Measurements from ENCODE around the gene HES7. TPM values are rescaled to one million over a fixed set of nuclear protein-coding genes. Genes with fewer than 3 reads are reported as not detected.

Gene HES7
- total RNA-seq, 2 experiments from 2014 or later: 0.52 to 0.53 TPM

GRCh38 chr17:8167526-8167925, 43.6 kb upstream of the HES7 start:
- Histone ChIP-seq H3K9me3 (ENCODE audit: control insufficient read depth in 1 of 2, insufficient read depth in 1 of 2, low read length in 2 of 2) (no peaks in the 10 kb centered on the region), H3K4me1 (ENCODE audit: insufficient read depth, low read length) (peaks cover 37% of the 10 kb centered on the region), H3K27me3 (ENCODE audit: control insufficient read depth in 1 of 2, insufficient read depth in 2 of 2, low read length in 2 of 2) (no peaks in the 10 kb centered on the region), H3K27ac (ENCODE audit: low read depth in 1 of 2, low read length in 2 of 2) (no peak overlapping the region), H3K4me3 (ENCODE audit: low read length) (no peak overlapping the region), H3K36me3 (ENCODE audit: insufficient read depth, low read length) (no peaks in the 10 kb centered on the region)
- CTCF ChIA-PET: interaction anchor here (0.8 to 1.7 kb wide), 2 partner anchors 9 to 11 kb away, joined by 3 to 5 read pairs; no protein-coding TSS in a partner anchor
- H3K9me3 Mint-ChIP-seq: no peaks in the 10 kb centered on the region
- peaks cover 9% of the 10 kb centered on the region for H3K36me3 Mint-ChIP-seq (ENCODE audit: low read depth)
- peaks cover 33% of the 10 kb centered on the region for H3K4me1 Mint-ChIP-seq (ENCODE audit: low read depth)
- TF ChIP-seq CTCF (IDR thresholded peaks at IDR 0.05): no peak
- POLR2A ChIA-PET: interaction anchor here (0.8 to 1.8 kb wide), 4 partner anchors 11 to 54 kb away, joined by 3 to 8 read pairs (median 4); no protein-coding TSS in a partner anchor
- intact Hi-C loops (cut with DNase I, micrococcal nuclease): no loop called here
- H3K27me3 Mint-ChIP-seq: no peaks in the 10 kb centered on the region
- no peak for DNase-seq
- peak overlapping the region; percentile 39 for H3K27ac Mint-ChIP-seq
- ATAC-seq (ENCODE audit: poor library complexity): no peak
- H3K4me3 Mint-ChIP-seq: no peak overlapping the region

GRCh38 chr17:8166731-8167130, 42.8 kb upstream of the HES7 start:
- CTCF ChIA-PET: interaction anchor here (1.7 kb wide), 1 partner anchor 8 kb away, joined by 5 read pairs; no protein-coding TSS in a partner anchor
- H3K36me3 ChIP-seq (ENCODE audit: insufficient read depth, low read length): peaks cover under 1% of the 10 kb centered on the region
- H3K4me1 Mint-ChIP-seq (ENCODE audit: low read depth): peaks cover 33% of the 10 kb centered on the region
- peaks cover 13% of the 10 kb centered on the region for H3K36me3 Mint-ChIP-seq (ENCODE audit: low read depth)
- no peak for ATAC-seq (ENCODE audit: poor library complexity)
- POLR2A ChIA-PET: interaction anchor here (1.5 to 1.8 kb wide), 2 partner anchors 10 to 20 kb away, joined by 5 to 8 read pairs; no protein-coding TSS in a partner anchor
- no peaks in the 10 kb centered on the region for H3K9me3 Mint-ChIP-seq
- peaks cover 39% of the 10 kb centered on the region for H3K4me1 ChIP-seq (ENCODE audit: insufficient read depth, low read length)
- no peak overlapping the region for H3K4me3 Mint-ChIP-seq
- no peak overlapping the region for H3K27ac ChIP-seq (ENCODE audit: low read depth in 1 of 2, low read length in 2 of 2)
- DNase-seq: no peak
- H3K27me3 ChIP-seq (ENCODE audit: control insufficient read depth in 1 of 2, insufficient read depth in 2 of 2, low read length in 2 of 2): no peaks in the 10 kb centered on the region
- intact Hi-C loops (cut with DNase I, micrococcal nuclease): no loop called here
- no peaks in the 10 kb centered on the region for H3K27me3 Mint-ChIP-seq
- no peak for TF ChIP-seq CTCF (IDR thresholded peaks at IDR 0.05)
- no peaks in the 10 kb centered on the region for H3K9me3 ChIP-seq (ENCODE audit: control insufficient read depth in 1 of 2, insufficient read depth in 1 of 2, low read length in 2 of 2)
- H3K4me3 ChIP-seq (ENCODE audit: low read length): no peak overlapping the region
- no peak overlapping the region for H3K27ac Mint-ChIP-seq

GRCh38 chr17:8164815-8165131, 40.9 kb upstream of the HES7 start:
- intact Hi-C loops (cut with DNase I, micrococcal nuclease): loop anchor here (1.0 to 5.0 kb wide), 3 partner anchors 9 to 42 kb away; partner anchors contain the start of gene HES7 (in 1 of the 2)
- ATAC-seq (ENCODE audit: poor library complexity): peak; percentile 9
- POLR2A ChIA-PET: interaction anchor here (0.8 to 16.4 kb wide), 13 partner anchors 10 to 330 kb away, joined by 4 to 419 read pairs (median 17); partner anchors contain the start of genes AURKB, BORCS6, CTC1 and NAA38

More at GRCh38 chr17:8164815-8165131, 40.9 kb upstream of the HES7 start:
- H3K4me1 ChIP-seq (ENCODE audit: insufficient read depth, low read length): peaks cover 55% of the 10 kb centered on the region
- peak overlapping the region; percentile 65 for H3K4me3 ChIP-seq (ENCODE audit: low read length)
- H3K27me3 ChIP-seq (ENCODE audit: control insufficient read depth in 1 of 2, insufficient read depth in 2 of 2, low read length in 2 of 2): no peaks in the 10 kb centered on the region
- Mint-ChIP-seq H3K27ac (no peak overlapping the region), H3K4me3 (peak overlapping the region; percentile 91), H3K4me1 (ENCODE audit: low read depth) (peaks cover 53% of the 10 kb centered on the region), H3K27me3 (no peaks in the 10 kb centered on the region), H3K36me3 (ENCODE audit: low read depth) (peaks cover 33% of the 10 kb centered on the region), H3K9me3 (no peaks in the 10 kb centered on the region)
- CTCF ChIA-PET: interaction anchor here (1.4 kb wide), 1 partner anchor 27 kb away, joined by 4 read pairs; no protein-coding TSS in a partner anchor
- peaks cover 19% of the 10 kb centered on the region for H3K36me3 ChIP-seq (ENCODE audit: insufficient read depth, low read length)
- TF ChIP-seq CTCF (IDR thresholded peaks at IDR 0.05): no peak
- peak overlapping the region; percentile 94 for H3K27ac ChIP-seq (ENCODE audit: low read depth in 1 of 2, low read length in 2 of 2)
- H3K9me3 ChIP-seq (ENCODE audit: control insufficient read depth in 1 of 2, insufficient read depth in 1 of 2, low read length in 2 of 2): no peaks in the 10 kb centered on the region
- peak in 4 of 14 experiments; percentile 38 to 70 (median 44) for DNase-seq

All from CD4-positive, alpha-beta T cell (primary cell).